GM19372 (cell line): Measurements from ENCODE around the gene AFAP1.

Experiments
- ATAC-seq: cut with Tn5 transposase; IDR thresholded peaks from one replicate; pipeline ENCODE4 v1.9.1; 2021; ENCODE audit warnings: mild to moderate bottlenecking, low read depth, moderate library complexity; ENCODE audit not compliant: unreplicated experiment

AFAP1 gene

GRCh38 chr4:7872264-7872771 is 67.3 kb downstream of the AFAP1 start:
- ATAC-seq: no peak

GRCh38 chr4:7871356-7871755 is 68.3 kb downstream of the AFAP1 start:
- ATAC-seq: no peak

DNA sequence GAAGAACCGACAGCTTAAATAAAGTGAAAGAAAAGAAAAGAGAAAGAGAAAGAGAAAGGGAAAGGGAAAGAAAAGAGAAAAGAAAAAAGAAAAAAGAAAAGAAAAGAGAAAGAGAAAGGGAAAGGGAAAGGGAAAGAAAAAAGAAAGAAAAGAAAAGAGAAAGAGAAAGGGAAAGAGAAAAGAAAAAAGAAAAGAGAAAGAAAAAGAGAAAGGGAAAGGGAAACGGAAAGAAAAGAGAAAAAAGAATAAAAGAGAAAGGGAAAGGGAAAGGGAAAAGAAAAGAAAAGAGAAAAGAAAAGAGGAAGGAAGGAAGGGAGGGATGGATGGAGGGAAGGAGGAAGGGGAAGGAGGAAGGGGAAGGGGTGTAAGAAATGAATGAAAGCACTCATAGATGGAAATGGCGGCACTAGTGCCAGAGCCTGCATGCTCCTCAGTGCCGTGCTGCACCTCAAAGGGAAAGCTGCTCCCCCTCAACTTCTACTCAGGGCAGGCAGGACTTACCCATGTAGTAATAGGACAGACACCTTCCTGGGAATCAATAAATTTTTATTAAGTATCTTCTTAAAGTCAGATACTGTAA is 70.7 kb downstream of the AFAP1 start:
- no peak for ATAC-seq

DNA sequence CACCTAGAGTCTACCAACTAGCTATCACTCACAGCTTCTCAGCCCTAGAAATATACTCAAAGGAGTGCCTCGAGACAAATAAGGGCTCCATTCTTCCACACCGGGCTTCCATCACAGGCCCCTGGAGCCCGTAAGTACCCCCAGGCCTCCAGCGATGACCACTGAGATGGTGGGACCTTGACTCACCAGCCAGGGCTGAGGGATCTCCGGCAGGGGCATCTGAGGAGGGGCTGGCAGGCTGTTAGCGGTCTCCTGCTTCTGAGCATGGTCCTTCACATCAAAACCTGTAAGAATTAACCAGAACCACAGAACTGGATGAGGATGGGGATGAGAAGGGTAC is 71.3 kb downstream of the AFAP1 start:
- ATAC-seq: no peak

DNA sequence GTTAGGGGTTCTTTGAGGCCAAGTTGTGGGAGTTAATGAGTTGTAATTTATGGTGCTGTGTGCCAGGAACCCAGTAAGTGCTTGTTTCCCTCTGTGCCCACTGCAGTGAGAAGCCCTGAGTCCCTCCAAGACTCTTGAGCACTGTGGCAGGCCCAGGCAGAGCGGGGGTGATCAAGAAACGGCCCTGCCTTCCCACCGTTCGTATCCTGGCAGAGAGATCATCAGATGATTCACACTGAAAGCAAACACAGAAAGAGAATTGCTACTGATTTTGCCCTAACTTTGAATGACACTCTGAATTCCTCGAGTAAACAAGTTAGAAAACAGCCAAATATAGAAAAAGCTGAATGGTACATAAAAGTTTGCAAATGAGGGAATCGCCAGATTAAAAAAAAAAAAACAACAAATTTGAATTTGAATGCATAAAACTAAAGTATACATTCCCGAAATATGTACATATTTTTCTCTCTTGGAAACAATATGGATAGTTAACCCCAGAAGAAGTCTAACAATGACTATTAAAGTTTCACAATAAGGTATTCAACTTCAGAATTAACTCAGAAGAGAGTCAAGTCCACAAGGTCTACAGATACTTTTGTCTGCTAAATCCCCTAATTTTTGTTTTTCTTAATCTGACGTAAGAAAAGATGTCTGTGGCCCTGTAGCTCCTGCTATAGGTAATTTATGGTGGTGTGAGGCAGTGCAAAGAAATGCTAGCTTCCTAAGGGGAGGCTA is 71.8 kb downstream of the AFAP1 start:
- ATAC-seq: no peak

DNA sequence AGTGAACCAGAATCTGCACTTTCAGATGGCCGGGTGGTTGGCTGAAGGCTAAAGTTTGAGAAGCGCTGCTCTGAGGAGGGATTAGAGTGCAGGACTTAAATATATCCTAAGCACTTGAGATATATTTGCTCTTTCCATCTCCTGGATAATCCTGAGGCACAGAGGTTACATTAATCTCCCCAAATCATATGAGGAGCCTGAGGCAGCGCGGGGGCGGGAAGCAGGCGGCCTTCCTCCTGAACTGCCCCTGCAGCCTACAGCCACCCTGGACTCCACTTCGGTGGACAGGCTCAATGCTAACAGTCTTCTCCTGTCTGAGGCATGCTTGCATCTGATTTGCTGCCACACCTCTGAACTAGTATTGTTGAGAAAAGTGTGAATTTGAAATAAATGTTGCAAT is 72.5 kb downstream of the AFAP1 start:
- no peak for ATAC-seq

GRCh38 chr4:7865533-7865932 is 74.1 kb downstream of the AFAP1 start:
- ATAC-seq: no peak

DNA sequence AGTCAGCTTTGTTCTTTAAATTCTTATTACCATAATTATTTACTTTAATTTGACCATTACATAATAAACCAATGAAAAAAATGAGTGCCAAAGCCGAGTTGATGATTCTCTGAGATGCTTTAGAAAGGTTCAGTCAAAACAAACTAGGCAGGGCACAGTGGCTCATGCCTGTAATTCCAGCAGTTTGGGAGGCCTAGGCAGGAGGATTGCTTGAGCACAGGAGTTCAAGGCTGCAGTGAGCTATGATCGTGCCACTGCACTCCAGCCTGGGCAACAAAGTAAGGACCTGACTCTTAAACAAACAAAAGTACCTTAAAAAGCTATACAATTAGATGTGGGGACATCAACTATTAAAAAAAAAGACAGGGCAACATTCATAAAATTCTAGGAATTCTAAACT is 75.0 kb downstream of the AFAP1 start:
- ATAC-seq: no peak

DNA sequence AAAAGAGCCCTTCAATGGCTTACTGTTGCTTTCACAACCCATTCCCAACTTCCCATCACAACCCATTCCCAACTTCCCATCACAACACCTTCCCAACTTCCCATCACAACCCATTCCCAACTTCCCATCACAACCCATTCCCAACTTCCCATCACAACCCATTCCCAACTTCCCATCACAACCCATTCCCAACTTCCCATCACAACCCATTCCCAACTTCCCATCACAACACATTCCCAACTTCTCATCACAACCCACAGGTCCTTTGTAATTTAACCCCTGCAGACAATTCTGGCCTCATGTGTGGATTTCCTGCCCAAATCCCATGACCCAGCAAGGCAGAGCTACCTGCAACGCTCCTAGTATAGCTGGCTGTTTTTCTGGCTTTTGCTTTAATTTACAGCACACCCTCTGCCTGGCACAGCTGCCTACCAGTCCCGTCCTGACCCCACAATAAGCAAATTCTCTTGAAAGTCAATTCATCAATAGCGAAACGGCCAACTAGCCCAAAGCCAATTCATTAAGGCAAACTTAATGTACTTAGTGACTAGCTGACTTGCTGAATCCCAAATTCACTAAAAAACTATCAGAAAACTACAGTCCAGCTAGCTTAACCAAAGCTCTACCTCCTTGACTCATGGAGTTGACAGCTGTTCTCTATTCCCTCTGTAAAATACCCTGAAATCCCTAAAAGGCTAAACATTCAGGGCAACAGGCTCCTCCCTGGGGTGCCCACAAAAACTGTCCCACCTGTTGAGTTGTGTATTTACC is 75.6 kb downstream of the AFAP1 start:
- no peak for ATAC-seq

GRCh38 chr4:7862561-7863192 is 77.0 kb downstream of the AFAP1 start:
- no peak for ATAC-seq

- ATAC-seq: no peak
These were observed 78.2 kb downstream of the AFAP1 start for GRCh38 chr4:7861440-7861881.

DNA sequence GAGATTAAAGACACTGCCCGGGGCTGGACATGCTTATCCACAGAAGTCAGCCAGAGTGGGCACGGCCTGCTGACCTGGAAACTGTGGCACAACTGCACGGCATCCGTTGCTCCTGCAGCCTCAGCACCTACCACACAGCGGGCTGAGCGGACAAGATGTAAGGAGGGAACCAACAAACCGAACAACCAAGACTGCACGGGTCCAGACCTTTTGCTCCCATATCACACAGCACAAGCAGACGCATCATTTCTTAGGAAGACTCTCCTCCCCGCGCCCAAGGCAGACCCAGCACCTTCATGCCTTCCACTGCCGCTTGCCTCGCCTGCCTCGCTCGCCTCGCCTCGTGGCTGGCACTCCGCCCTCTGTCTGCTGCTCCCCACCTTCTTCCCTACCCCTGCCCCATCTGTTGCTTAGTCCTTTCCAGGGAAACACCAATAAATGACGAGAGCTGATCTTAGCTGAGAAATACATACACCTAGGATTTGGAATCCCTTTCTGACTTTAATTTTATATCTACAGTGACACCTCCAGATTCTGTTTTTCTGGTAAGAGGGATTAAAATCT is 79.0 kb downstream of the AFAP1 start:
- ATAC-seq: no peak

DNA sequence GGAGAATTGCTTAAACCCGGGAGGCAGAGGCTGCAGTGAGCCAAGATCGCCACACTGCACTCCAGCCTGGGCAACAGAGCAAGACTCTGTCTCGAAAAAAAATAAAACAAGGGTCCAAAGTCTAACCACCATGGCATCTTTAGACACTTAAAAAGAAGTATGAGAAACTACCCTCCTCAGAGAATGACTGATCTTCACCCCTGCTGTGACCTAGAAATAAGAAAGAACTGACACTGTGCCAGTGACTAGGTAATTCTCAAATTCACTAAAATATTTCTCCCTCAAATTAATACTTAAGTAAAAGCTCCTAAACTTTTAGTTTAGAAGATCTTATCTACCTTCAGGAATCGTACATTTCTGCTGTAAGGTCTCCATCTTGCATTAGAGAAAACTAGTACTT is 80.3 kb downstream of the AFAP1 start:
- ATAC-seq: no peak

GRCh38 chr4:7858498-7858897 is 81.2 kb downstream of the AFAP1 start:
- no peak for ATAC-seq

DNA sequence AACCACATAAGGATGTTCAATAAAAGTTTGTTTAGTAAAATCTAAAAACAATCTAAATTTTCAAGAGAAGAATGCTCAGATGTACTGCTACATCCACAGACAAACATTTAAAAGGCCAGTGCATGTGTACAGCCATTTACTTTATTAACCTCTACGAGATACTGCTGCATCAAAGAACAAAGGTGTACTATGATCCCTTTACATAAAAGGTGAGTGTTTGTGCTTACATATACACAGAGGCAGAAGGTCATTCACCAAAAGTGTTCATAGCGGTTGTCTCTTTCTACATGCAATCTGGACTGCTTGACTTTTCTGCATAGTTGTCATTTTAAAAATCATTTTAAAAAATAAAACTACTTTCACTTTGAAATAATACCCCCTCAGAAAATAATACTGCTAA is 81.7 kb downstream of the AFAP1 start:
- no peak for ATAC-seq

- no peak for ATAC-seq
These were observed 82.4 kb downstream of the AFAP1 start for GRCh38 chr4:7857238-7857701.

- no peak for ATAC-seq
These were observed 83.9 kb downstream of the AFAP1 start for GRCh38 chr4:7855731-7856130.

DNA sequence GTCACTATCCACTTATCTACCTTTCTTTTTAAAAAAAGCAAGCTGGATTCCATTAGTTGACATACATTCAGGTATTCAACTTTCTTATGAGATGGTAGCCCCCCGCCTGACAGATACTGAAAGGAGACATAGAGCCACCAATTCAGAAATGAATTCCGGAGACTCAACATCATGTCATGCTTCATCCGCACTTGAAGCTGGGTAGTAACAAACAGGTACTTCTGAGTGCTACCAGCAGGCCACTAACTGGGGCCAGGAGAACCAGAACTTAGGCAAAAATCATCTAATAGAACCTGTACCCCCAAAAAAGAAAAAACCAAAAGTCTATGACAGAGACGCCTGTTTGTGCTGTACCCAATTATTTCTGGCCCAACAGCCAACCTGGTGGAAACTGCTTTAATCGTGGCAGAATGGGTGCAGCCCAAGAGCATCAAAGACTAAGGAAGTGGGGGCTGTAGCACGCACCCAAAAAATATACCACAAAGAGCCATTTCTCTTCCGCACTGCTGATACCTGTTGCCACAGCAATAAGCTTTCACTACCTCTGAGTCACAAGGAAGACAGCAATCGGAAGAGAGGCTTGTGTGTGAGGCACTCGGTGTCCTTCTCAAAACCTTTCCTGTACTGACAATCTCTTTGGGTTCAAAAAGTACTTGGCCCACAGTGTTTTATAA is 84.8 kb downstream of the AFAP1 start:
- no peak for ATAC-seq

- no peak for ATAC-seq
These were observed 85.4 kb downstream of the AFAP1 start for GRCh38 chr4:7854216-7854615.

DNA sequence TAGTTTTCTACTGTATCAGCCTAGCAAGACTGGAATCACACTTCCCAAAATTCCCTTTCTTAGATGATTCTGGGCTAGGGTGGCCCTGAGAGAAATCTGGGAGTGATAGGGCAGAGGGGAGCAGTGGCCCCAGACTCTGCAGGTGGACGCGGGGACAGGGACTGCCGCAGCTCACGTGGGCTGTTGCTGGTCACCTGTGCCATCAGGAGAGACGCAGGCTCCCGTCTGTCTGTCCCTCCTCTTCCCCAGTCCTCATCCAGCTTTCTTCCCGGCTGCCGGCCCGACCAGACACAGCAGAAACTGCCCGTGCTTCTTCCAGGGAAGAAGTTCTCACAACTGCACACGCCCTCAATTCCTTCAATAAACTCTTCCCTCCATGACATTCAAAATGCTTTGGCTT is 86.4 kb downstream of the AFAP1 start:
- ATAC-seq: no peak
